ENCODE data around the gene CCND2. TPM values are rescaled to one million over a fixed set of nuclear protein-coding genes. Genes with fewer than 3 reads are reported as not detected.

CCND2 gene
- total and polyA plus RNA-seq, 4 donors: 0.50 to 16.5 (median 3.0) TPM

- TF ChIP-seq FOXA2 (IDR thresholded peaks at IDR 0.05) (no peak), NR2F2 (IDR thresholded peaks at IDR 0.05) (no peak), RXRA (IDR thresholded peaks at IDR 0.05) (no peak), GABPA (IDR thresholded peaks at IDR 0.05 in 1 of 2, conservative IDR thresholded peaks at IDR 0.05 in 1 of 2) (no peak), YY1 (IDR thresholded peaks at IDR 0.05) (no peak), ATF3 (IDR thresholded peaks at IDR 0.05) (no peak), REST (IDR thresholded peaks at IDR 0.05) (no peak), TAF1 (conservative IDR thresholded peaks at IDR 0.05) (no peak), HNF4A (conservative IDR thresholded peaks at IDR 0.05) (no peak), SP1 (IDR thresholded peaks at IDR 0.05) (no peak), RAD21 (IDR thresholded peaks at IDR 0.05) (no peak), MAX (IDR thresholded peaks at IDR 0.05) (no peak), CTCF (IDR thresholded peaks at IDR 0.05; ENCODE audit: low read depth, low read length, missing input control) (no peak), ZBTB33 (IDR thresholded peaks at IDR 0.05) (no peak)
- Histone ChIP-seq H3K36me3 (ENCODE audit: control insufficient read depth in 4 of 4, insufficient read depth in 3 of 4, low read depth in 1 of 4, low read length in 3 of 4) (no peaks in the 10 kb centered on the region), H3K27ac (ENCODE audit: low read depth in 1 of 2, low read length in 2 of 2) (no peak overlapping the region), H3K4me3 (ENCODE audit: low read depth in 1 of 3, low read length in 3 of 3) (no peak overlapping the region), H3K27me3 (ENCODE audit: control insufficient read depth in 4 of 4, insufficient read depth in 4 of 4, low read length in 3 of 4) (peaks cover 0 to 13% (median 1%) of the 10 kb centered on the region in 4 donors), H3K9ac (ENCODE audit: low read depth in 1 of 2, low read length in 2 of 2) (no peak overlapping the region), H3K9me3 (ENCODE audit: control insufficient read depth in 4 of 4, low read length in 3 of 4) (peaks cover 0 to 4% (median 0%) of the 10 kb centered on the region in 4 donors), H3K4me1 (ENCODE audit: control insufficient read depth in 4 of 4, insufficient read depth in 4 of 4, low read length in 3 of 4) (no peaks in the 10 kb centered on the region)
- 51% methylated on average over 4 of the region's 4 CpGs for whole genome bisulfite sequencing
- DNase-seq (ENCODE audit: low spot score): no peak
Observed at GRCh38 chr12:4241592-4241991, 32.0 kb upstream of the CCND2 start.

GRCh38 chr12:4242595-4242994 lies 31.0 kb upstream of the CCND2 start:
- no peak overlapping the region for H3K27ac ChIP-seq (ENCODE audit: low read depth in 1 of 2, low read length in 2 of 2)
- H3K36me3 ChIP-seq (ENCODE audit: control insufficient read depth in 4 of 4, insufficient read depth in 3 of 4, low read depth in 1 of 4, low read length in 3 of 4): no peaks in the 10 kb centered on the region
- no peak overlapping the region for H3K9ac ChIP-seq (ENCODE audit: low read depth in 1 of 2, low read length in 2 of 2)
- peaks cover 0 to 13% (median 1%) of the 10 kb centered on the region in 4 donors for H3K27me3 ChIP-seq (ENCODE audit: control insufficient read depth in 4 of 4, insufficient read depth in 4 of 4, low read length in 3 of 4)
- H3K9me3 ChIP-seq (ENCODE audit: control insufficient read depth in 4 of 4, low read length in 3 of 4): no peaks in the 10 kb centered on the region
- 51% methylated on average over 10 of the region's 10 CpGs for WGBS
- H3K4me1 ChIP-seq (ENCODE audit: control insufficient read depth in 4 of 4, insufficient read depth in 4 of 4, low read length in 3 of 4): no peaks in the 10 kb centered on the region
- H3K4me3 ChIP-seq (ENCODE audit: low read depth in 1 of 3, low read length in 3 of 3): no peak overlapping the region
- DNase-seq (ENCODE audit: low spot score): no peak
- TF ChIP-seq EGR1 (IDR thresholded peaks at IDR 0.05; ENCODE audit: low read depth in 2 of 2): no peak
- no peak for TF ChIP-seq HNF4A (conservative IDR thresholded peaks at IDR 0.05)
- TF ChIP-seq HNF4G (IDR thresholded peaks at IDR 0.05): no peak
- TF ChIP-seq RAD21 (IDR thresholded peaks at IDR 0.05): no peak
- TF ChIP-seq FOXA1 (IDR thresholded peaks at IDR 0.05): no peak
- TF ChIP-seq NR2F2 (IDR thresholded peaks at IDR 0.05): no peak
- TF ChIP-seq RXRA (IDR thresholded peaks at IDR 0.05): no peak
- TF ChIP-seq FOXA2 (IDR thresholded peaks at IDR 0.05): no peak
- no peak for TF ChIP-seq JUND (IDR thresholded peaks at IDR 0.05)
- TF ChIP-seq ZBTB33 (IDR thresholded peaks at IDR 0.05): no peak
- TF ChIP-seq GABPA (IDR thresholded peaks at IDR 0.05 in 1 of 2, conservative IDR thresholded peaks at IDR 0.05 in 1 of 2): no peak
- no peak for TF ChIP-seq REST (IDR thresholded peaks at IDR 0.05)
- TF ChIP-seq SP1 (IDR thresholded peaks at IDR 0.05): no peak
- no peak for TF ChIP-seq YY1 (IDR thresholded peaks at IDR 0.05)
- no peak for TF ChIP-seq TAF1 (conservative IDR thresholded peaks at IDR 0.05)
